Activated T-cell treated with anti-CD3 and anti-CD28 coated beads, Interleukin-2, amount 50 U/mL, for 48 hours (primary cell): Measurements from ENCODE around the gene APOBEC3G.
"Not testable (repeated sequence)": the region's sequence is repeated elsewhere in the genome, so short reads cannot be mapped to it uniquely, and the experiment has no call there.

Experiments
- DNase-seq, 2 experiments: peaks; one replicate each; pipeline ENCODE4 v3.0.0-alpha.2; 2020

Gene APOBEC3G

DNA sequence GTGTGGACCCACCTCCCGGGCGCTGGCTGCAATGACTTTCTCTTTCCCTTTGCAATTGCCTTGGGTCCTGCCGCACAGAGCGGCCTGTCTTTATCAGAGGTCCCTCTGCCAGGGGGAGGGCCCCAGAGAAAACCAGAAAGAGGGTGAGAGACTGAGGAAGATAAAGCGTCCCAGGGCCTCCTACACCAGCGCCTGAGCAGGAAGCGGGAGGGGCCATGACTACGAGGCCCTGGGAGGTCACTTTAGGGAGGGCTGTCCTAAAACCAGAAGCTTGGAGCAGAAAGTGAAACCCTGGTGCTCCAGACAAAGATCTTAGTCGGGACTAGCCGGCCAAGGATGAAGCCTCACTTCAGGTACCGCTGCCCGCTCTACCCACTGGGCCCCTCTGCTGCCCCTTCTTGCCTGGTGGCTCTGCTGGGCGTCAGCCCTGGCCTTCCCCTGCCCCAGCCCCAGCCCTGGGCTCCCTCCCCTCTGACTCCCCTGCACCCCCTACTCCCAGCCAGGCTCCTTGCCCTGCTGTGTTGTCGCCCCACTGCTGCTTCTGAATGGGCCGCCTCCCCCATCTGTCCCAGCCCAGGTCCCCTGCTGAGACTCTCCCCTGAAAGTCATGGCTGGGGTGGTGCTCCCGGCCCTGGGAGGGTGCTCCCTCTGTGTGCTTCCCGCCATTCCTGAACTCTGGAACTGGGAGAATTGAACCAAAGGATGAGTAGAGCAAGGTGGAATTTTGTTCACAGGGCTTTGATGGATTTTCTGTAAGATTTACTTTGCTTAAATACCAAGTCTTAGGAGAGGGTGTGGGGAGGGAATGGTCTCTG lies at the start of gene APOBEC3G:
TSS of gene APOBEC3G (plus strand) at position 250 of the 815 bp plus-strand sequence. CDS start at position 337, 87 bp downstream.
- DNase-seq = peak; percentile 71 to 75

DNA sequence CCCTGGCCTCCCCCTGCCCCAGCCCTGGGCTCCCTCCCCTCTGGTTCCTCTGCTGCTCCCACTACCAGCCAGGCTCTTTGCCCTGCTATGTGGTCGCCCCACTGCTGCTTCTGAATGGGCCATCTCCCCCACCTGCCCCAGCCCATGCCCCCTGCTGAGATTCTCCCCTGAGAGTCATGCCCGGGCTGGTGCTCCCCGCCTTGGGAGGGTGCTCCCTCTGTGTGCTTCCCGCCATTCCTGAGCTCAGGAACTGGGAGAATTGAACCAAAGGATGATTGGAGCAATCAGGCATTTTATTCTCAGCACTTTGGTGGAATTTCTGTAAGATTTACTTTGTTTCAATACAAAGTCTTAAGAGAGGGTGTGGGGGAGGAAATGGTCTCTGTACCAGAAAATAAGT lies 49.4 kb upstream of the APOBEC3G start:
- no peak for DNase-seq

DNA sequence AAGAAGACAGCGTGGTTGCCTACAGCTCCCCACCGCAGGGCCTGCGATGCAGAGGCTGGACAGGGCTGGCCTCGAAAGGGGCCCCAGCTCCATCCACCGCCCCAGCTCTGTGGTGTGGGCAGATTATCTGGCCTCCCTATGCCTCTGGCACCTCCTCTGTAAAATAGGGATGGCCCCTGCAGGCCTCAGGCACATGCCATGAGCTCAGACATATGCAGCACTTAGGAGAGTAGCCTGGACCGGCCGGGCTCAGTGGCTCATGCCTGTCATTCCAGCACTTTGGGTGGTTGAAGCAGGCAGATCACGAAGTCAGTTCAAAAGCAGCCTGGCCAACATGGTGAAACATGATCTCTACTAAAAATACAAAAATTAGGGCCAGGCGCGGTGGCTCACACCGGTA lies 48.8 kb upstream of the APOBEC3G start:
- no peak for DNase-seq

- DNase-seq = no peak
These were observed 47.8 kb upstream of the APOBEC3G start for GRCh38 chr22:39029227-39029626.

DNA sequence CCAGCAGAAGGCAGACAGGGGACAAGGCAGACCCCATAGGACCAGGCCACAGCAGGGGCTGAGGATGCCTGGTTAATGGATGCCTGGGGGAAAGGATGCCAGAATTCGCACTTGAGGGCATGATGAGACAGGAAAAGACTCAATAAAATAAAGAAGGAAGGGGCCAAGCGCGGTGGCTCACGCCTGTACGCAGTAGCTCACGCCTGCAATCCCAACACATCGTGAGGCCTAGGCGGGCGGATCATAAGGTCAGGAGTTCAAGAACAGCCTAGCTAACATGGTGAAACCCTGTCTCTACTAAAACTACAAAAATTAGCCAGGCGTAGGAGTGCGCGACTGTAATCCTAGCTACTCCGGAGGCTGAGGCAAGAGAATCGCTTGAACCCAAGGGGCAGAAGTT lies 46.4 kb upstream of the APOBEC3G start:
- DNase-seq = no peak

- not testable (repeated sequence) for DNase-seq
These were observed 45.4 kb upstream of the APOBEC3G start for GRCh38 chr22:39031434-39032295.

DNA sequence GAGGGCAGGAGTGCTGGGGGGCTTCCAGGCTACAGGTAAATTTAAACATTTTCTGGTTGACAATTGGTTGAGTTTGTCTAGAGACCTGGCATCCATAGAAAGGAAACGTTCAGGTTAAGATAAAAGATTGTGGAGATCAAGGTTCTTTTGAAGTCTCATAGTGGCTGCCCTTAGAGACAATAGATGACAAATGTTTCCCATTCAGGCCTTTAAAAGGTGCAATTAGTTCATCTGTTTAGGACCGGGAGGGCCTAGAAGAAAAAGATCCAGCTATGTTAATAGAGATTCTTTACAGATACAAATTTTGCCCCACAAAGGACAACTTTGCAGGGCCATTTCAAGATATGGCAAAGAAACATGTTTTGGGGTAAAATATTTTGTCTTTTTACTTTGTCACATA lies 40.0 kb upstream of the APOBEC3G start:
- DNase-seq = not testable (repeated sequence)

- DNase-seq = no peak
These were observed 37.6 kb upstream of the APOBEC3G start for GRCh38 chr22:39039306-39040126.

GRCh38 chr22:39040155-39040537 lies 36.9 kb upstream of the APOBEC3G start:
- peak; percentile 41 to 42 for DNase-seq

DNA sequence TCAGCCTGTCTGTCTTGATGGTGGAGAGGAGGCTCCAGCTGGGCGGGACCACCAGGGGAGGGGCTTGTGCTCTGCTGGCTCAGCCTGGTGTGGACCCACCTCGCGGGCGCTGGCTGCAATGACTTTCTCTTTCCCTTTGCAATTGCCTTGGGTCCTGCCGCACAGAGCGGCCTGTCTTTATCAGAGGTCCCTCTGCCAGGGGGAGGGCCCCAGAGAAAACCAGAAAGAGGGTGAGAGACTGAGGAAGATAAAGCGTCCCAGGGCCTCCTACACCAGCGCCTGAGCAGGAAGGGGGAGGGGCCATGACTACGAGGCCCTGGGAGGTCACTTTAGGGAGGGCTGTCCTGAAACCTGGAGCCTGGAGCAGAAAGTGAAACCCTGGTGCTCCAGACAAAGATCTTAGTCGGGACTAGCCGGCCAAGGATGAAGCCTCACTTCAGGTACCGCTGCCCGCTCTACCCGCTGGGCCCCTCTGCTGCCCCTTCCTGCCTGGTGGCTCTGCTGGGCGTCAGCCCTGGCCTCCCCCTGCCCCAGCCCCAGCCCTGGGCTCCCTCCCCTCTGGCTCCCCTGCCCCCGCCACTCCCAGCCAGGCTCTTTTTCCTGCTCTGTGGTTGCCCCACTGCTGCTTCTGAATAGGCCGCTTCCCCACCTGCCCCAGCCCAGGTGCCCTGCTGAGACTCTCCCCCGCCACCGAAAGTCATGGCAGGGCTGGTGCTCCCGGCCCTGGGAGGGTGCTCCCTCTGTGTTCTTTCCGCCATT lies 36.4 kb upstream of the APOBEC3G start, which contains the start of gene APOBEC3F:
TSS of gene APOBEC3F (plus strand) at position 327 of the 759 bp plus-strand sequence. CDS start at position 424, 97 bp downstream.
- DNase-seq = peak; percentile 72 to 80

- DNase-seq = no peak
These were observed 35.2 kb upstream of the APOBEC3G start for GRCh38 chr22:39041908-39042307.

DNA sequence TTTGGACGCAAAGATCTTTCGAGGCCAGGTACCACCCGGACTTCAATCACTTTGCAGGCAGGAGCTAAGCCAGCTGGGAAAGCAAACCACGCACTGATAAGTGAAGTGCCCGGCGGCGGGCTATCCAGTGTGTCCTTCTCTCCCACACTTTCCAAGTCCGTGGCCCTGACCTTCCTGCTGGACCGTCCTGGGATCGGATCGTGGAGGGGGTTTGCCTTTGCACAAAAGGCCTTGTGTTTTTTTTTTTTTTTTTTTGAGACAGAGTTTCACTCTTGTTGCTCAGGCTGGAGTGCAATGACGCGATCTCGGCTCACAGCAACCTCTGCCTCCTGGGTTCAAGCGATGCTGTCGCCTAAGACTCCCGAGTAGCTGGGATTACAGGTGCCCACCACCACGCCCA lies 34.0 kb upstream of the APOBEC3G start:
- not testable (repeated sequence) for DNase-seq

GRCh38 chr22:39045136-39045535 lies 31.9 kb upstream of the APOBEC3G start:
- DNase-seq = not testable (repeated sequence)

GRCh38 chr22:39049486-39049885 lies 27.6 kb upstream of the APOBEC3G start:
- DNase-seq = not testable (repeated sequence)

GRCh38 chr22:39051844-39052495 lies 25.1 kb upstream of the APOBEC3G start:
- DNase-seq = not testable (repeated sequence)

- no peak for DNase-seq
These were observed 21.4 kb upstream of the APOBEC3G start for GRCh38 chr22:39055658-39056057.

GRCh38 chr22:39061290-39061689 lies 15.8 kb upstream of the APOBEC3G start:
- DNase-seq = not testable (repeated sequence)

- not testable (repeated sequence) for DNase-seq
These were observed 15.1 kb upstream of the APOBEC3G start for GRCh38 chr22:39061951-39062350.

DNA sequence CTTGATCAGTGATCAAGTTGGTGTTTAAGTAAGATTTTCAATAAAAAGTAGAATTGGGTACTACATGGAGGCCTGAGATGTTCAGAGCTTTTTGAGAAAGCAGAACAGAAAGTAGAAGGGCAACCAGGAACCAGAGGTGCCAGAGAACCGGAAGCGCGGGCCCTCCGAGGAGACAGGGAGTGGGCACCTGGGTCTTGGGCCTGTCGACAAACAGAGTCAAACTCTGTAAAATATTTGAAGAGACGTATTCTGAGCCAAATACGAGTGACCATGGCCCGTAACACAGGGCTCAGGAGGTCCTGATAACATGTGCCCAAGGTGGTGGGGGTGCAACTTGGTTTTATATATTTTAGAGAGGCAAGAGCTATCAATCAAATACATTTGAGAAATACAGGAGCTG lies 13.2 kb upstream of the APOBEC3G start:
- not testable (repeated sequence) for DNase-seq

GRCh38 chr22:39066442-39067276 lies 10.4 kb upstream of the APOBEC3G start:
- DNase-seq = not testable (repeated sequence)
